Measurements from ENCODE around the gene RNH1. TPM values are rescaled to one million over a fixed set of nuclear protein-coding genes. Genes with fewer than 3 reads are reported as not detected.
A peak's percentile ranks its signal among the peaks of the same experiment; 100 is the strongest.

Gene RNH1
- total and polyA plus RNA-seq, 2 experiments from 2014 or later, result 105 to 199 TPM

- peaks cover 6% of the 10 kb centered on the region for H4K20me1 ChIP-seq (ENCODE audit: insufficient read depth, poor library complexity, severe bottlenecking)
- H3K4me2 ChIP-seq, result peak within 1 kb of the TSS; percentile 87
- DNase-seq (ENCODE audit: low spot score), result peak; percentile 98
- peak within 1 kb of the TSS; percentile 91 for H3K27ac ChIP-seq
- H3K36me3 ChIP-seq (replicated peaks; ENCODE audit: insufficient read depth, low read depth), result no peaks in the 10 kb centered on the region
- H3K79me2 ChIP-seq, result peaks cover 53% of the 10 kb centered on the region
- H3K4me3 ChIP-seq, result peak within 1 kb of the TSS; percentile 93
- no peaks in the 10 kb centered on the region for H3K27me3 ChIP-seq
- H3K4me1 ChIP-seq (ENCODE audit: insufficient read depth), result peaks cover 32% of the 10 kb centered on the region
- TF ChIP-seq EZH2 (IDR thresholded peaks at IDR 0.05; ENCODE audit: borderline replicate concordance), result no peak
- 3% methylated on average over 80 of the region's 108 CpGs for WGBS (ENCODE audit: low lambda C conversion rate, missing lambda C conversion rate)
- no peaks in the 10 kb centered on the region for H3K9me3 ChIP-seq (ENCODE audit: low read depth)
- peak within 1 kb of the TSS; percentile 67 for H2AFZ ChIP-seq
- H3K9me2 ChIP-seq (replicated peaks; ENCODE audit: insufficient read depth), result no peaks in the 10 kb centered on the region
Measured at GRCh38 chr11:449889-450808, 56.9 kb downstream of the RNH1 start, which contains the start of gene PTDSS2. Gene PTDSS2 (plus strand): TSS chr11:450279. CDS start chr11:450456, 177 bp downstream.

- TF ChIP-seq EZH2 (IDR thresholded peaks at IDR 0.05; ENCODE audit: borderline replicate concordance) (no peak), CTCF (IDR thresholded peaks at IDR 0.05; ENCODE audit: poor library complexity) (peak; percentile 97)
- Histone ChIP-seq H3K4me3 (peak overlapping the region; percentile 30), H3K9me3 (ENCODE audit: low read depth) (no peaks in the 10 kb centered on the region), H3K36me3 (replicated peaks; ENCODE audit: insufficient read depth, low read depth) (no peaks in the 10 kb centered on the region), H3K4me2 (peak overlapping the region; percentile 87), H2AFZ (peak overlapping the region; percentile 27), H3K79me2 (peaks cover 32% of the 10 kb centered on the region), H3K4me1 (ENCODE audit: insufficient read depth) (peaks cover 39% of the 10 kb centered on the region), H3K27ac (peak overlapping the region; percentile 91), H3K9me2 (replicated peaks; ENCODE audit: insufficient read depth) (no peaks in the 10 kb centered on the region), H4K20me1 (ENCODE audit: insufficient read depth, poor library complexity, severe bottlenecking) (peaks cover 6% of the 10 kb centered on the region), H3K27me3 (no peaks in the 10 kb centered on the region)
- 7% methylated on average over 51 of the region's 55 CpGs for WGBS (ENCODE audit: low lambda C conversion rate, missing lambda C conversion rate)
- peak; percentile 99 for DNase-seq (ENCODE audit: low spot score)
Measured at GRCh38 chr11:447923-448731, 58.9 kb downstream of the RNH1 start.

GRCh38 chr11:446891-447290, 60.2 kb downstream of the RNH1 start:
- DNase-seq (ENCODE audit: low spot score), result peak; percentile 22

More at GRCh38 chr11:446891-447290, 60.2 kb downstream of the RNH1 start:
- H3K9me2 ChIP-seq (replicated peaks; ENCODE audit: insufficient read depth), result no peaks in the 10 kb centered on the region
- H3K79me2 ChIP-seq, result peaks cover 20% of the 10 kb centered on the region
- H3K27ac ChIP-seq, result peak overlapping the region; percentile 95
- no peaks in the 10 kb centered on the region for H3K27me3 ChIP-seq
- H4K20me1 ChIP-seq (ENCODE audit: insufficient read depth, poor library complexity, severe bottlenecking), result peaks cover 6% of the 10 kb centered on the region
- no peak overlapping the region for H3K4me3 ChIP-seq
- H3K4me1 ChIP-seq (ENCODE audit: insufficient read depth), result peaks cover 46% of the 10 kb centered on the region
- H3K9me3 ChIP-seq (ENCODE audit: low read depth), result no peaks in the 10 kb centered on the region
- WGBS (ENCODE audit: low lambda C conversion rate, missing lambda C conversion rate), result 73% methylated on average over 7 of the region's 7 CpGs
- H2AFZ ChIP-seq, result no peak overlapping the region
- H3K36me3 ChIP-seq (replicated peaks; ENCODE audit: insufficient read depth, low read depth), result no peaks in the 10 kb centered on the region
- TF ChIP-seq EZH2 (IDR thresholded peaks at IDR 0.05; ENCODE audit: borderline replicate concordance) (no peak), CTCF (IDR thresholded peaks at IDR 0.05; ENCODE audit: poor library complexity) (no peak)
- H3K4me2 ChIP-seq, result peak overlapping the region; percentile 52
